ENCODE measurements around the gene SMYD1.

SMYD1 gene

GRCh38 chr2:88122141-88122884 lies 54.7 kb downstream of the SMYD1 start:
- DNase-seq (ENCODE audit: low read depth) = no peak
- H3K4me3 ChIP-seq (ENCODE audit: low read depth, low read length) = no peak overlapping the region
- in situ Hi-C loops (cut with HindIII; ENCODE audit: low sequenced_read_pairs) = no loop called here
- no peak for TF ChIP-seq CTCF (IDR thresholded peaks at IDR 0.05; ENCODE audit: low read depth, low read length, missing control alignments)

DNA sequence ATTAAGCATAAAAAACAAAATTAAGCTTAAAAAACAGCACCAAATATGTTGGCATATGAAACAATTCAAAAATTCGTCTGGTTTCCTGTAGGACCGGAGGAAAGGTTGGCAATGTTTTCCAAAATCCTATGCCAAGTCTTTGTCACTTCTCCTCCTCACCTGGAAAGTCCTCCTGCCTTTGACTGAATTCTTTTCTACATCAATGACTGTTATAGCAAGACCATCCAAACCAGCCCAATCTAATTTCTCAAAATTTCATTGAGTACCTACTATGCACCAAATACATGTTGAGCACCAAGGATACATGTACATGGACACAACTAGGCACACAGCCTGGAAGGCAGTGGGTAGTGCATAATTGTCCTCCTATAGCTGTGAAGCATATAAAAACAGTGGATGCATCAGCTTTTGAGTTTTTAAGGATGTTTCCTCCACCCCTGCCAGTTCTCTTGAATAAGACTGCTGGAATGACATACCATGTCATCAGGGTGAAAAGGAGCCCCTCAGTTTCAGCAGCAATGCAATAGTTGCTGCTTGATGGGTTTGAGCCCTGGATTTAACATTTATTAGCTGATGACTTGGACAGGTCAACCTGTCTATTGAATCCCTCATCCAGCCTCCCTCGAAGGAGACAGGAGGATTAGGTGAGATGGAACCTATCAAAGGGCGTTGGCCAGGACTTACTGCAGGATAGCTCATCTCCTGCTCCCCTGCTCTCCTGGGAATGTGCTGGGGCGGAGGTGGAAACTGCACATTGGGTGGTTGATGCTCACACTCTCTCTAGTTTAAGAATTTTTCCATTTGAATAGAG lies 55.7 kb downstream of the SMYD1 start:
- in situ Hi-C loops (cut with HindIII; ENCODE audit: low sequenced_read_pairs) = no loop called here
- DNase-seq (ENCODE audit: low read depth) = no peak
- no peak overlapping the region for H3K4me3 ChIP-seq (ENCODE audit: low read depth, low read length)
- no peak for TF ChIP-seq CTCF (IDR thresholded peaks at IDR 0.05; ENCODE audit: low read depth, low read length, missing control alignments)

DNA sequence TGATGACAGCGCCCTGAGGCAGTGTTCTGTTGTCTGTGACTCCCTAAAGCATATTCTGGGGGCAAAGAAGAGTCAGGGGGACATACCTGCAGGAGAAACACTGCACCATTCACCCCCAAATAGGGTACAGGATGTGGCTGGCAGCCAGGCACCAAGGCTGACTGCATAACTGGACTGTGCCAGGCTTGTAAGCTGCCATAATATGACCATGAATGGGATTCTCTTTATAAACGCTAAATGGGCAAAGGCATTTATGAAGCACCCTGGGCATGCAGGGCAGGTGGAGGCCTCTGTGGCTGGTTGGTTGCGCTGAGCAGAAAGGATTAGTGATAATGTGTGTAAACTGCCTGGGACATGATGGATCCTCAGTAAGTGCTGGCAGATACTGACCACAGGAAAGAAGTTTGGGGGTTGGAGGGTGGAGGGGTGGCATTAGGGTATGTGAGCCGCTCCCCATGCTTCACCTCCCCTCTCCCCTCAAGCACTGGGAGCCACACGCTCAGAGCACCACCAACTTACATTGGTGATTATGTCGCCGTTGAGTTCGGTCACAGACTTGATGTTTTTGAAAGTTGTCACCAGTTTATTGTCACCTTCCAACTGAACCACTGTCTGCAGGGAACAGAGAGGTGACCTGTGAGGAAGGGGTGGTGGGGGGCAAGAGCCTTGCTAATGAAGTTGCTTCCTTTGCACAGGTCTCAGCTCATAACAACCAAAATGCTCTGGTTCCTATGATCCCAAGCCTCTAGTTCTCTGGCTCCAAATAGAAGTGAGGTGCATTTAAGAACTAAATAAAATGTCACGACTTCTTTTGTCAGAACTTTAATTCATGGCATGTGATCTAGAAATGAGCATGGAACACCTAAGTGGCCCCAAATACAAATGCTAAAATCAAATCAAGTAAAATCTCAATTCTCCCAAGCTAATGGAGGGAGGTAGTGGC lies 56.6 kb downstream of the SMYD1 start:
- in situ Hi-C loops (cut with HindIII; ENCODE audit: low sequenced_read_pairs) = no loop called here
- H3K4me3 ChIP-seq (ENCODE audit: low read depth, low read length) = no peak overlapping the region
- no peak for DNase-seq (ENCODE audit: low read depth)
- TF ChIP-seq CTCF (IDR thresholded peaks at IDR 0.05; ENCODE audit: low read depth, low read length, missing control alignments) = no peak

DNA sequence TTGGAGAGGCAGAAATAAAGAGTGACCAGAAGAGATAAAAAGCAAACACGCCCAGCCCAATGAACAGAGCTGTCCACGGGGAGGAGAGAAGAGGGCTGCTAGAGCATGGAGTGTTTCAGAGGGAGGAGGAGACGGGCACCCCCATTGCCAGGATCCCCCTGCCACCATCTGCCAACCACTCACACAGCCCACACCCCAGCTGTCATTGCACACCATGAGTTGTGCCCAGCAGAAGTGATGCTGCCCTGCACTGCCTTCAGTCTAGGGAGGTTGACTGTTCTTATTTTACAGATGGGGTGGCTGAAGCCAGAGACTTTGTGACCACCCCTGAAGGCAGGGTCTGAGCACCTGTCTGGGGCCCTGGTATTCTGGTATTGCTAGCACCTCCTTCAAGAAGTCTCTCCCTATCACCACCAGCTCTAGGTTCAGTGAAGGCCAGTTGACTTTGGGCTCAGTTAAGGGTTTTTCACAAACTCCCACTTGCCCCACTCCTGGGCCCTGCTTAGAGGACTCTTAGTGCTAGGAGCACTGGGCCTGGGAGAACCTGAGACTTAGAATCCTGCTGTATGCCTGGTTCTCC lies 57.8 kb downstream of the SMYD1 start:
- in situ Hi-C loops (cut with HindIII; ENCODE audit: low sequenced_read_pairs) = no loop called here
- H3K4me3 ChIP-seq (ENCODE audit: low read depth, low read length) = no peak overlapping the region
- no peak for TF ChIP-seq CTCF (IDR thresholded peaks at IDR 0.05; ENCODE audit: low read depth, low read length, missing control alignments)
- DNase-seq (ENCODE audit: low read depth) = no peak

DNA sequence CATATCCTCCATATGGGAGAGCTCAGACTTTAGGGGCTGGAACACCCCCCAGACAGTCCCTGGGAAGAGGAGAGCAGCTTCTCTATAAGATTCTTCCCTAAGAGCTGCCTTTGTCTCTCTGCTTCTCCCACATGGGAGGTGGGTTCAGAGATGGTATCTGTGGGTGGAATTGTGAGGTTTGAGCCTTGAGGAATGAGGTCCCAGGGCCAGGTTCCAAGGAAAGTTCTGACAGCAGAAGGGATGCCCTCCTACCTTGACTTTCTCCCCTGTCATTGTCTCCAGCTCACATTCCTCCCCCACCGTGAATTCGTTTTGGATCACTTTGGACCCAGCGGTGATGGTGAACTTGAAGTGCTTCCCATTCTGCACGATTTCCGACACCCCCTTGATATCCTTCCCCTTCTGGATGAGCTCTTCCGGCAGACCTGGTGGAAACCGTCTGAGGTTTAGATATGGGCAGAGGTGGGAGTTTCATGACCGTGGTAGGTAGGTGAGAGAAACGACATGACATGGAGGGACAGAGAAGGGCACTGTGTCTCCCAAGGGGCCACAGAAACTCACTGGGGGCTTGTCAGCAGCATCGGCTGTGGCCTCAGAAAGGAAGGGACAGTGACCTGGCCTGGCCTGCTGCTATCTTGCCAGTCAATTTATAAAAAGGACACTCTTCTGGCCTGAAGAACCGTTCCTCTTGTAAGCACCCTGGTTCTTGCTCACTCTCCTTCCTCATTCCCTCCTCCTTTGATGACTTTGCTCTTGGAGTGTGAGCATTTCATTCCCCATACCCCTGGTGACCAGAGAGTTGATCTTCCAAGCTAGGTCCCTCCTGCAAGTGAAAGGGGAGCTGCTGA lies 58.5 kb downstream of the SMYD1 start:
- in situ Hi-C loops (cut with HindIII; ENCODE audit: low sequenced_read_pairs) = no loop called here
- H3K4me3 ChIP-seq (ENCODE audit: low read depth, low read length) = no peak overlapping the region
- DNase-seq (ENCODE audit: low read depth) = no peak
- TF ChIP-seq CTCF (IDR thresholded peaks at IDR 0.05; ENCODE audit: low read depth, low read length, missing control alignments) = no peak
